Stimulated activated CD4-positive, alpha-beta T cell treated with anti-CD3 and anti-CD28 coated beads, Interleukin-15, amount 100 ng/mL, for 24 hours (primary cell): ENCODE results near the gene RAD23B.
"Not testable (repeated sequence)": the region's sequence is repeated elsewhere in the genome, so short reads cannot be mapped to it uniquely, and the experiment has no call there.

Experiments
- DNase-seq: peaks from one replicate; pipeline ENCODE4 v3.0.0-alpha.2; 2020

RAD23B gene

GRCh38 chr9:107294756-107295155, 11.7 kb downstream of the RAD23B start:
- no peak for DNase-seq

- DNase-seq, result no peak
Observed at GRCh38 chr9:107295995-107296394, 12.9 kb downstream of the RAD23B start.

GRCh38 chr9:107296592-107296991, 13.5 kb downstream of the RAD23B start:
- not testable (repeated sequence) for DNase-seq

- no peak for DNase-seq
Observed at GRCh38 chr9:107299437-107299836, 16.4 kb downstream of the RAD23B start.

- no peak for DNase-seq
Observed at GRCh38 chr9:107306308-107306707, 23.2 kb downstream of the RAD23B start.

GRCh38 chr9:107307331-107307730, 24.3 kb downstream of the RAD23B start:
- no peak for DNase-seq

- no peak for DNase-seq
Observed at GRCh38 chr9:107308461-107308860, 25.4 kb downstream of the RAD23B start.

GRCh38 chr9:107309271-107309670, 26.2 kb downstream of the RAD23B start:
- no peak for DNase-seq

- no peak for DNase-seq
Observed at GRCh38 chr9:107312376-107313050, 29.4 kb downstream of the RAD23B start.

GRCh38 chr9:107313555-107314096, 30.5 kb downstream of the RAD23B start:
- DNase-seq, result no peak

- DNase-seq, result no peak
Observed at GRCh38 chr9:107314763-107315162, 31.7 kb downstream of the RAD23B start.

- no peak for DNase-seq
Observed at GRCh38 chr9:107316795-107317661, 33.9 kb downstream of the RAD23B start.

GRCh38 chr9:107322643-107323042, 39.6 kb downstream of the RAD23B start:
- DNase-seq, result no peak

- DNase-seq, result no peak
Observed at GRCh38 chr9:107323836-107324585, 40.9 kb downstream of the RAD23B start.

- DNase-seq, result no peak
Observed at GRCh38 chr9:107325842-107326241, 42.8 kb downstream of the RAD23B start.

- DNase-seq, result no peak
Observed at GRCh38 chr9:107328510-107328909, 45.4 kb downstream of the RAD23B start.

GRCh38 chr9:107330420-107330819, 47.3 kb downstream of the RAD23B start:
- DNase-seq, result no peak

- DNase-seq, result no peak
Observed at GRCh38 chr9:107332883-107333282, 49.8 kb downstream of the RAD23B start.

- DNase-seq, result no peak
Observed at GRCh38 chr9:107333363-107333762, 50.3 kb downstream of the RAD23B start.

GRCh38 chr9:107334103-107334776, 51.2 kb downstream of the RAD23B start:
- DNase-seq, result no peak

- DNase-seq, result no peak
Observed at GRCh38 chr9:107335331-107335730, 52.3 kb downstream of the RAD23B start.

- no peak for DNase-seq
Observed at GRCh38 chr9:107336718-107337360, 53.8 kb downstream of the RAD23B start.
